Kidney (tissue), 14 donors: ENCODE results near the gene DMXL1. TPM values are rescaled to one million over a fixed set of nuclear protein-coding genes. Genes with fewer than 3 reads are reported as not detected.

Experiments
- DNase-seq, 5 donors: peaks; one replicate each; pipeline ENCODE4 v3.0.0-alpha.2; 2013 to 2020
- FAIRE-seq: peaks from 2 replicates; lab custom pipeline; 2012; peaks lifted over from hg19 to GRCh38; lab: Jason Lieb, UNC
- H3K27ac ChIP-seq, 2 donors: one replicate each; pipeline ENCODE4 v1.7.0; 2013; ENCODE audit warnings: low read depth in 2 of 2, low read length in 2 of 2, inconsistent platforms in 1 of 2
- H3K27me3 ChIP-seq: one replicate; pipeline ENCODE4 v1.7.1; 2013; ENCODE audit warnings: low read length, inconsistent platforms; ENCODE audit not compliant: control insufficient read depth, insufficient read depth
- H3K36me3 ChIP-seq, 3 donors: one replicate each; pipeline versions ENCODE4 v1.7.0 to v1.7.1; 2013; ENCODE audit warnings: low read length in 3 of 3, control low read depth in 1 of 3, inconsistent platforms in 1 of 3; ENCODE audit not compliant: insufficient read depth in 3 of 3, control insufficient read depth in 2 of 3
- H3K4me1 ChIP-seq, 3 donors: one replicate each; pipeline versions ENCODE4 v1.7.0 to v1.7.1; 2013; ENCODE audit warnings: low read length in 3 of 3, inconsistent platforms in 1 of 3, low read depth in 1 of 3; ENCODE audit not compliant: control insufficient read depth in 2 of 3, insufficient read depth in 2 of 3
- H3K4me3 ChIP-seq, 3 donors: one replicate each; pipeline versions ENCODE4 v1.7.0 to v1.8.1; 2013; ENCODE audit warnings: low read length in 3 of 3, control low read depth in 1 of 3, inconsistent platforms in 1 of 3
- H3K9ac ChIP-seq, 3 donors: one replicate each; pipeline versions ENCODE4 v1.7.0 to v1.7.1; 2013; ENCODE audit warnings: low read length in 3 of 3, control low read depth in 1 of 3, inconsistent platforms in 1 of 3
- H3K9me3 ChIP-seq, 3 donors: one replicate each; pipeline versions ENCODE4 v1.7.0 to v1.7.1; 2013; ENCODE audit warnings: low read length in 3 of 3, control low read depth in 1 of 3, inconsistent platforms in 1 of 3; ENCODE audit not compliant: control insufficient read depth in 2 of 3, insufficient read depth in 1 of 3
- intact Hi-C: fragments of 100-400 bp; cut with DNase I; formaldehyde crosslinking; loops from one replicate; pipeline ENCODE4 v1.11.1; 2022
- polyA plus RNA-seq: library from polyadenylated mRNA; stranded (reverse); fragments of 350-450 nt; fragmentation: Illumina TruSeq; extraction: RNeasy Lipid Tissue Mini Kit (QIAGEN cat#74804); gene quantifications from one replicate; pipeline ENCODE4 v1.2.3, GENCODE V29; 2014; ENCODE audit warnings: low read depth, low replicate concordance; ENCODE audit not compliant: insufficient read depth
- total RNA-seq: library from RNA; stranded (reverse); fragmentation: NEBNext Ultra II Directional; extraction: Animal tissue kit (Norgen Biotek cat#: 25700); gene quantifications from one replicate; pipeline ENCODE4 v1.2.1, GENCODE V29; 2021
- TF ChIP-seq, protein P1 (sequence below): IDR thresholded peaks from 3 replicates; pipeline ENCODE4 v1.5.1; 2012; ENCODE audit warnings: mild to moderate bottlenecking, moderate library complexity, borderline replicate concordance; ENCODE audit not compliant: insufficient read depth; ENCODE audit errors: extremely low read depth
- donor health status: control.
- donor health status: control.
- donor health status: control.
- donor health status: control.
- donor health status: control.
- donor health status: DM: yes; HTN: yes; CAD: no.
- donor health status: Normal renal cell carcinoma (clear cell type).

The DMXL1 gene
- total and polyA plus RNA-seq, 2 donors from 2014 or later = 17.1 to 57.7 TPM

DNA sequence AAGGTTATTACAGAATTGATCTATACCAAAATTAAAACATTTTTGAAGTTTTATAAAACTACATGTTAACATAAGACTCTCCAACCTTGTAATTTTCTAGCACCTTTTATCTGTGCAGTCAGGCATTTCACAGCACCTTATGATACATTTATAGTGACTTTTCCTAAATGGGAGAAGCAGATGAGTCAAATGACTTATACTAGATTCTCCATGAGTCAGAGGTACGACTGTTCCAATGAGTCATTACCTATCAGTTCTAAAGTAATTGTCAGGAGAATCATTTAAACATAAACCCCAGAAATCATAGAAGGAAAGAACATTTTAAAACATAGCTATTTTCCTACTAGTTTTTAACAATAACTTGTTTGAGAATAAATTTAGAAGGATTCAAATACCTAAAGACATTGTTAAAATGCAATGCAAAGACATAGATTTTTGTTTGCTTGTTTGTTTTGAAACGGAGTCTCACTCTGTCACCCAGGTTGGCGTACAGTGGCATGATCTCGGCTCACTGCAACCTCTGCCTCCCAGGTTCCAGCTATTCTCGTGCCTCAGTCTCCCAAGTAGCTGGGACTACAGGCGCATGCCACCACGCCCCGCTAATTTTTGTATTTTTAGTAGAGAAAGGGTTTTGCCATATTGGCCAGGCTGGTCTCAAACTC, 34.7 kb upstream of the DMXL1 start:
- FAIRE-seq = no peak
- H3K27ac ChIP-seq = no peak overlapping the region

GRCh38 chr5:119037496-119038215, 33.2 kb upstream of the DMXL1 start:
- Histone ChIP-seq H3K27me3 (no peaks in the 10 kb centered on the region), H3K9me3 (no peaks in the 10 kb centered on the region), H3K36me3 (no peaks in the 10 kb centered on the region), H3K9ac (no peak overlapping the region), H3K27ac (no peak overlapping the region), H3K4me1 (no peaks in the 10 kb centered on the region), H3K4me3 (no peak overlapping the region)
- FAIRE-seq (no peak), DNase-seq (no peak)
- intact Hi-C loops = no loop called here
- TF ChIP-seq, protein P1, sequence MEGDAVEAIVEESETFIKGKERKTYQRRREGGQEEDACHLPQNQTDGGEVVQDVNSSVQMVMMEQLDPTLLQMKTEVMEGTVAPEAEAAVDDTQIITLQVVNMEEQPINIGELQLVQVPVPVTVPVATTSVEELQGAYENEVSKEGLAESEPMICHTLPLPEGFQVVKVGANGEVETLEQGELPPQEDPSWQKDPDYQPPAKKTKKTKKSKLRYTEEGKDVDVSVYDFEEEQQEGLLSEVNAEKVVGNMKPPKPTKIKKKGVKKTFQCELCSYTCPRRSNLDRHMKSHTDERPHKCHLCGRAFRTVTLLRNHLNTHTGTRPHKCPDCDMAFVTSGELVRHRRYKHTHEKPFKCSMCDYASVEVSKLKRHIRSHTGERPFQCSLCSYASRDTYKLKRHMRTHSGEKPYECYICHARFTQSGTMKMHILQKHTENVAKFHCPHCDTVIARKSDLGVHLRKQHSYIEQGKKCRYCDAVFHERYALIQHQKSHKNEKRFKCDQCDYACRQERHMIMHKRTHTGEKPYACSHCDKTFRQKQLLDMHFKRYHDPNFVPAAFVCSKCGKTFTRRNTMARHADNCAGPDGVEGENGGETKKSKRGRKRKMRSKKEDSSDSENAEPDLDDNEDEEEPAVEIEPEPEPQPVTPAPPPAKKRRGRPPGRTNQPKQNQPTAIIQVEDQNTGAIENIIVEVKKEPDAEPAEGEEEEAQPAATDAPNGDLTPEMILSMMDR = no peak

More for the DNA sequence above, 34.7 kb upstream of the DMXL1 start:
- Histone ChIP-seq H3K27me3 (no peaks in the 10 kb centered on the region), H3K9me3 (no peaks in the 10 kb centered on the region), H3K4me1 (no peaks in the 10 kb centered on the region), H3K36me3 (no peaks in the 10 kb centered on the region), H3K9ac (no peak overlapping the region), H3K4me3 (no peak overlapping the region)
- DNase-seq = no peak
- TF ChIP-seq, protein P1 = no peak
- intact Hi-C loops = no loop called here

DNA sequence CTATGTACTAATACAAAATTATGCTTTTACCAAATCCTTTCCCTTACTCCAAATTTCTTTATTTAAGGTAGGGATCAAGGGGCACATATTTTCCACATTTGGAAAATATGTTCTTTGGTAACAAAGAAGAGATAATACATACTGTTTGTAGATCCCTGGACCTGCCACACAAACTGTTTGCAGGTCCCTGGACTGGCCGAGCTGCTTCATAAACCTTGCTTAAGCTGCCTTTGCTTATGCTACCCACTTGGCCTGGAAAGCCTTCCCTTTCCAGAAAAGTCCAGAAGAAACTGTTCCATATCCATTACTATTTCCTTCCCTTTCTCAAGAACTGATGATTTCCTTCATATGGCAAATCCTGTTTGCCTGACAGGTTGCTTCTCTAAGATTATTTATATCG, 22.6 kb upstream of the DMXL1 start:
- FAIRE-seq (no peak), DNase-seq (no peak)
- no peak overlapping the region for H3K9ac ChIP-seq
- peaks cover 0 to 2% (median 0%) of the 10 kb centered on the region in 3 donors for H3K4me1 ChIP-seq
- H3K4me3 ChIP-seq = no peak overlapping the region
- TF ChIP-seq, protein P1 = no peak
- H3K27ac ChIP-seq = no peak overlapping the region
- intact Hi-C loops = no loop called here
- H3K27me3 ChIP-seq = no peaks in the 10 kb centered on the region
- no peaks in the 10 kb centered on the region for H3K36me3 ChIP-seq
- no peaks in the 10 kb centered on the region for H3K9me3 ChIP-seq
